ENCODE measurements around the gene SIGLEC5.
A peak's percentile ranks its signal among the peaks of the same experiment; 100 is the strongest.

SIGLEC5 gene

GRCh38 chr19:51627491-51628138 lies 2.6 kb downstream of the SIGLEC5 start:
- no peak for DNase-seq

- DNase-seq = no peak
Observed at GRCh38 chr19:51626675-51627074, 3.5 kb downstream of the SIGLEC5 start.

GRCh38 chr19:51621178-51621577 lies 9.0 kb downstream of the SIGLEC5 start:
- no peak for DNase-seq

DNA sequence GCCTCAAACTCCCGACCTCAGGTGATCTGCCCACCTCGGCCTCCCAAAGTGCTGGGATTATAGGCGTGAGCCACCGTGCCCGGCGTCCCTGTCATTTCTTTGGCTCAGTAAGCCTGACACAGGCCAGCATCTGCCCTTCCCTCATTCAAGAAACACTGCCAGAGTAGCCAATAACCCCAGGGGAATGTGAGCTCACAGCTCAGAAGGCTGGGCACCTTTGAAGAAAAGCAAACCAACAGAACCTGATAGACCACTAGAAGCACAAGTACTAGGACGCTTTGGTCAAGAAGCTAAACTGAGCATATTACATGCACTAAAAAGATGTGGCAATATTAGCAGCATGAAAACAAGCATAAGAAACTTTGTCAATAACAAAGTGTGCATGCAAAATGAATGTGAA lies 14.2 kb downstream of the SIGLEC5 start:
- no peak for DNase-seq

GRCh38 chr19:51614789-51615188 lies 15.4 kb downstream of the SIGLEC5 start:
- DNase-seq = no peak

DNA sequence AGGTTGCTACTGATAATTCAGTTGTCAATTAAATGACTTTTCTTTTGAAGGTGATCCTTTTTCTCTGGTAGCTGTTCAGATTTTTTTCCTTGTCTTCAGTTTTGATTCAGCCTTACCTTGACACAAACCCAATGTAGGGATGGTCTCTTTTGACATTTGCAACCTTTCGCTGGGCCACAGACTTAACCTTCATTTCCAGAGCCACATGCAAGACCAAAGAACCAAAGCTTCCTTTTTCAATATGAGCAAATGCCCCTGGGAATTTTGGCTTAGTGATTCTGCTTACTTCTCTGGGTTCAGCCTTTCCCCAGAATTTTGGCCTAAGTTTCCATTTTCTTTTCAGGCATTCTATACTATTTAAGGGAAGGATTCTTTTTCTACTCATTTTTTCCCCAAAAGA lies 19.6 kb downstream of the SIGLEC5 start:
- no peak for DNase-seq

DNA sequence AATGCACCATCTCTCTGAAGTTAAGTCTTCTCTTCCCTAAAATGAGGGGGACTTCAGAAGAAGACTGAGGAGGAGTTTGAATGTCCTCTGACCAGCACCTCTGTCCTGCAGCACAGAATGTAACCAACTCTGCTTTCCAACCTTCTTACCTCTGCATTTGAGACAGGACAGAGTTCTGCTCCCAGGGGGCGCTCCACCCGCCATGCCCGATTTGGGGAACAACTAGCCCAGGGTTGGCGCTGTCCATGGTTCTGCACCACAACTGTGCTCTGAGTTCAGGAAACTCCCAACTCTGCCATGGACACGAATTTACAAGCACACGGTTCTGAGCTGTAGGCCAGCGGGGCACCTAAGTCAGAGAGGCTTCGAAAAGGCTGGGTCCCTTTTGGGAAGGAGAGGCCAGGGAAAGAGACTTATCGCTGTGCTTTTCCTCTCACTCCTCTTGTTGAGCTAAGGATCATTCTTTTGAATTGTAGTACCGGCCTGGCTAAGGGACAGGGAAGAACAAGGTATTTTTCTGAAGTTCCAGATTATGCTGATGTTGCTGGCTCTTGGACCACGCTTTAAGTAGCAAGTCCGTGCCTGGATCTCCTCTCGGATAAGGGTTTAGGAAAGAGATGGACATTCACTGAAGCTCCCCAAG lies 22.2 kb downstream of the SIGLEC5 start:
- DNase-seq = no peak

- DNase-seq = no peak
Observed at GRCh38 chr19:51607077-51607476, 23.1 kb downstream of the SIGLEC5 start.

DNA sequence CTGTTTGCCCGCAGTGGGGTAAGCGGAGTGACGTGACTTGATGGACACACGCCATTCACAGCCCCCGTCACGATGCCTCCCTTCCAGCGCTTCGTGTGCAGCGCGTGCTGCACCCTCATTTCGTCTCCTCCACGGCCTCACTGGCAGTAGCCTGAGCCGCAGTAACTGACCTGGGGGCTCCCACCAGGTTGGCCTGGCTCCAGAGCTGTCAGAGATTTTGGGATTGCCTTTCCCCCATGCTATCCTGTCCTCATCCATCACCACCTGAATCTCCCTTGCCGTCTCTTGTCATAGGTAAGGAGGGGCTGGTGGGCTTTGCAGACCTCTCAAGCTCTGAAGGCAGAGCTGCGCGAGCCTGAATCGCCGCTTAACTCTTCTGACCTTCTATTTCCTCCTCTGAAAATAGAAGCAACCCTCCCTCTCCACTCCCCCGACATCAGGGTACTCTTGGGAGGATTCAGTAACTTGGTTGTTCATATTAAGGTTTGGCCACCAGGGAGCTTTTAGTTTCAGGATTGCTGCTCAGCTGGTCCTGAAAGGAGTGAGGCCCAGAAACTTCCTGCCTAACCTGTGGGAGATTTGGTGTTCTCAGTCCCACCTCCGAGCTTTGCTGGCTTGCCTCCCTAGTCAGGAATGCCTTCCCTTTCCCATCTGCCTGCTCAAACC lies 27.9 kb downstream of the SIGLEC5 start:
- DNase-seq = no peak

- DNase-seq = no peak
Observed at GRCh38 chr19:51600940-51601580, 29.1 kb downstream of the SIGLEC5 start.

DNA sequence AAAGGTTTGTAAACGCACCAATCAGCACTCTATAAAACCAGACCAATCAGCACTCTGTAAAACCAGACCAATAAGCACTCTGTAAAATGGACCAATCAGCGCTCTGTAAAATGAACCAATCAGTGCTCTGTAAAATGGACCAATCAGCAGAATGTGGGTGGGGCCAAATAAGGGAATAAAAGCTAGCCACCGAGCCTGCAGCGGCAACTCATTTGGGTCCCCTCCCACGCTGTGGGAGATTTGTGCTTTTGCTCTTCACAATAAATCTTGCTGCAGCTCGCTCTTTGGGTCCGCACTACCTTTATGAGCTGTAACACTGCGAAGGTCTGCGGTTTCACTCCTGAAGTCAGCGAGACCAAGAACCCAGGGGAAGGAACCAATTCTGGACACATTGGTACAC lies 31.1 kb downstream of the SIGLEC5 start:
- DNase-seq = no peak

DNA sequence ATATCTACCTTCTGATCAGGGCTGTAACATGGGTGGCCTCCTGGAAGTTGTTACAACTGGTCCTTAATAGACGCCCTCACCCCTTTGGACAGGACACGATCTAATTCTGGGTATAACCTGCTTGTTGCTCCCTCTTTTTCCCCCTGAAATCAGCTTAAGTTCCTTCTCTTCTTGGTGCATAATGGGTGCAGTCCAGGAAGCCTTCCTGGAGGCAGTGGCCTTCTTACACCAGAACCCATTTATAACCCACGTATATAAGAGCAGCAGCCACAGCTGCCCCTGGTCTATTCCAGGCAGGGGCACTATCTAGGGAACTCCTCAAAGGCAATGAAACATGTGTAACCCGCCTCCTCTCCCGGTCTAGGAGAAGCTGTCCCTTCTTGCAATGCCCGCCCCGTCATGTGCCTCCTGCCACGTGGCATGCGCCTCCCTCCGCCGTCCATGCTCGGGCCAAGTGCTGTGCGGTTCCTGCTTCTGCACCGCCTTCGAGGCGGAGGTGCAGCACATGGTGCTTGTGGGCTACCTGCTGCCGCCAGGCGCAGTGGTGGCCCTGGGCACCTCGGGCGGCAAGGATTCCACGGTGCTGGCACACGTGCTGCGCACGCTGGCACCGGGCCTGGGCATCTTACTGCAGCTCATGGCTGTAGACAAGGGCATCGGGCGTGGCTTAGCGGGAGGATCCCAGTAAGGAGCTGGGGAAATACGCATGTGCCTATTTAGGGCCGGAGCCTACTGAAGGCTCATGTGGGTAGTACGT lies 31.9 kb downstream of the SIGLEC5 start:
- no peak for DNase-seq

GRCh38 chr19:51595190-51596175 lies 34.7 kb downstream of the SIGLEC5 start:
- no peak for DNase-seq

- DNase-seq = no peak
Observed at GRCh38 chr19:51594774-51595109, 35.5 kb downstream of the SIGLEC5 start.

- DNase-seq = peak; percentile 37
Observed at GRCh38 chr19:51593969-51594773, 36.0 kb downstream of the SIGLEC5 start.

GRCh38 chr19:51593138-51593890 lies 36.9 kb downstream of the SIGLEC5 start:
- DNase-seq = no peak

GRCh38 chr19:51592521-51592920 lies 37.7 kb downstream of the SIGLEC5 start:
- no peak for DNase-seq

GRCh38 chr19:51590441-51590840 lies 39.8 kb downstream of the SIGLEC5 start:
- DNase-seq = no peak

- DNase-seq = no peak
Observed at GRCh38 chr19:51589511-51589910, 40.7 kb downstream of the SIGLEC5 start.

Measured in cortex of kidney (tissue), 1 donor.